ENCODE results near the gene EEFSEC. TPM values are rescaled to one million over a fixed set of nuclear protein-coding genes. Genes with fewer than 3 reads are reported as not detected.

The EEFSEC gene
- total and polyA plus RNA-seq, 2 of the 4 experiments (the other 2 are of a cell fraction): 4.5 to 9.3 TPM

DNA sequence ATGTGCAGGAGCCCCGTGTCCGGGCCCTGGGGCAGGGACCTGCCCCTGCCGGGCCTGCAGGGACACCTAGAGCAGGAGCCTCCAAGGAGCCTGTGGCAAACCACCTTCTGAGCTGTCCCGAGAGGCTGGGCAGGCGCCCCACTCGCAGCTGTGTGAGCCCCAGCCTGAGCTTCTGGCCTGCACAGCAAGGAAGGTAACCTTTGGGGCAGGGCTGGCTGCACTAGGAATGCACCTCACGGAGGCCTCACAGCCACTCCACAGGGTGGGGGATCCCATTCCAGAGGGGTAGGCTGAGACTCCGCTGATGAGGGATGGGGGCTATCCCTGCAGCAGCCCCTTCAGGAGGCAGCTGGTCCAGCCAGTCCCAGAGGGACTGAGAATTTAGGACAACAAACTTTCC lies 245.3 kb downstream of the EEFSEC start:
- Histone ChIP-seq H3K14ac (replicated peaks; ENCODE audit: low read depth, low read length) (no peak overlapping the region), H2AFZ (replicated peaks; ENCODE audit: low read length, poor library complexity) (no peak overlapping the region), H3K27ac (ENCODE audit: insufficient read depth, low read length) (no peak overlapping the region), H2AK5ac (ENCODE audit: low read depth, low read length) (no peak overlapping the region), H3K56ac (ENCODE audit: extremely low read depth, insufficient read depth, low read length) (no peak overlapping the region), H3K18ac (ENCODE audit: low read depth, low read length) (no peak overlapping the region), H3K23ac (ENCODE audit: low read depth, low read length) (no peak overlapping the region), H3K4me2 (ENCODE audit: low read depth, low read length) (no peak overlapping the region), H3K9me3 (ENCODE audit: control insufficient read depth, insufficient read depth, low read length) (no peaks in the 10 kb centered on the region), H2AK9ac (replicated peaks; ENCODE audit: low read depth, low read length, poor library complexity) (no peak overlapping the region), H2BK5ac (ENCODE audit: low read depth, low read length, poor library complexity, severe bottlenecking) (no peak overlapping the region), H3K4me3 (ENCODE audit: insufficient read depth, low read depth, low read length) (no peak overlapping the region), H3K9me1 (ENCODE audit: insufficient read depth, low read length) (peaks cover 3% of the 10 kb centered on the region; the same call in 1 of the 2 replicates), H4K5ac (ENCODE audit: low read depth, low read length) (no peak overlapping the region), H2BK15ac (ENCODE audit: low read depth, low read length) (no peak overlapping the region), H3K9ac (ENCODE audit: low read depth, low read length) (no peak overlapping the region), H2BK120ac (ENCODE audit: low read depth, low read length) (no peak overlapping the region), H3K36me3 (ENCODE audit: control insufficient read depth, insufficient read depth, low read length) (no peaks in the 10 kb centered on the region; the same call in 1 of the 2 replicates), H3K4ac (ENCODE audit: low read depth, low read length) (no peak overlapping the region), H3K79me1 (ENCODE audit: low read depth in 1 of 2, low read length in 2 of 2) (no peaks in the 10 kb centered on the region), H2BK20ac (ENCODE audit: low read depth, low read length) (no peak overlapping the region), H4K20me1 (ENCODE audit: insufficient read depth, low read length) (0 out of 2 replicates have a peak, but pooled peaks cover 4% of the 10 kb centered on the region), H4K91ac (ENCODE audit: insufficient read depth, low read depth, low read length) (no peak overlapping the region), H4K8ac (ENCODE audit: low read depth in 2 of 2, low read length in 2 of 2) (no peak overlapping the region), H3K27me3 (ENCODE audit: control insufficient read depth, insufficient read depth, low read length) (no peaks in the 10 kb centered on the region; the same call in 1 of the 2 replicates), H3K4me1 (ENCODE audit: control insufficient read depth, insufficient read depth, low read length) (peaks cover 5% of the 10 kb centered on the region; the same call in 1 of the 2 replicates)
- 57% methylated on average over 3 of the region's 8 CpGs; no CpG with 5 or more reads in 1 of the 2 experiments for whole genome bisulfite sequencing, 2 experiments (ENCODE audit: extremely low coverage in 2 of 2, insufficient read length in 1 of 2)
- DNase-seq: no peak
- ChIA-PET POLR2A (ENCODE audit: unreplicated experiment) (no interaction called here), CTCF (no interaction called here)
- no TSS peak for BruUV-seq (replicated peaks)
- intact Hi-C loops (cut with micrococcal nuclease) (no loop called here), in situ Hi-C loops (cut with MboI; ENCODE audit: low sequenced_read_pairs) (no loop called here), dilution Hi-C loops (cut with HindIII; ENCODE audit: low sequenced_read_pairs, unreplicated experiment) (no loop called here)
- ATAC-seq (ENCODE audit: low read depth): no peak
- TF ChIP-seq MAZ (IDR thresholded peaks at IDR 0.05; ENCODE audit: borderline replicate concordance, low read depth, low read length) (no peak), NFE2L2 (IDR thresholded peaks at IDR 0.05; ENCODE audit: low read depth, low read length) (no peak), MAFK (IDR thresholded peaks at IDR 0.05; ENCODE audit: low read depth, low read length) (no peak), CHD1 (IDR thresholded peaks at IDR 0.05; ENCODE audit: low read depth, low read length) (no peak)
- TF ChIP-seq, protein P1, sequence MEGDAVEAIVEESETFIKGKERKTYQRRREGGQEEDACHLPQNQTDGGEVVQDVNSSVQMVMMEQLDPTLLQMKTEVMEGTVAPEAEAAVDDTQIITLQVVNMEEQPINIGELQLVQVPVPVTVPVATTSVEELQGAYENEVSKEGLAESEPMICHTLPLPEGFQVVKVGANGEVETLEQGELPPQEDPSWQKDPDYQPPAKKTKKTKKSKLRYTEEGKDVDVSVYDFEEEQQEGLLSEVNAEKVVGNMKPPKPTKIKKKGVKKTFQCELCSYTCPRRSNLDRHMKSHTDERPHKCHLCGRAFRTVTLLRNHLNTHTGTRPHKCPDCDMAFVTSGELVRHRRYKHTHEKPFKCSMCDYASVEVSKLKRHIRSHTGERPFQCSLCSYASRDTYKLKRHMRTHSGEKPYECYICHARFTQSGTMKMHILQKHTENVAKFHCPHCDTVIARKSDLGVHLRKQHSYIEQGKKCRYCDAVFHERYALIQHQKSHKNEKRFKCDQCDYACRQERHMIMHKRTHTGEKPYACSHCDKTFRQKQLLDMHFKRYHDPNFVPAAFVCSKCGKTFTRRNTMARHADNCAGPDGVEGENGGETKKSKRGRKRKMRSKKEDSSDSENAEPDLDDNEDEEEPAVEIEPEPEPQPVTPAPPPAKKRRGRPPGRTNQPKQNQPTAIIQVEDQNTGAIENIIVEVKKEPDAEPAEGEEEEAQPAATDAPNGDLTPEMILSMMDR (conservative IDR thresholded peaks at IDR 0.05; ENCODE audit: low read depth, low read length): no peak
